Panc1 (cell line): ENCODE measurements around the gene CD6. TPM values are rescaled to one million over a fixed set of nuclear protein-coding genes. Genes with fewer than 3 reads are reported as not detected.

Source experiments
- ATAC-seq: fragments of 200-7000 bp; cut with Tn5 transposase; 2 replicates; pipeline ENCODE4 v1.9.1; 2020; ENCODE audit warnings: mild to moderate bottlenecking, moderate library complexity
- BruUV-seq: library from RNA; stranded (reverse); fragments of 400-500 nt; replicated peaks from 2 replicates; lab custom pipeline; 2021; lab: Mats Ljungman, UMichigan
- CTCF ChIA-PET: fragments of 300-600 bp; sonication (Branson Sonifier 250); formaldehyde crosslinking; loops from one replicate; lab custom pipeline; 2022; ENCODE audit warnings: antibody characterized with exemption; lab: Charles Lee
- POLR2A ChIA-PET: fragments of 300-600 bp; sonication (Branson Sonifier 250); formaldehyde crosslinking; loops from one replicate; lab custom pipeline; 2022; ENCODE audit warnings: antibody characterized with exemption; lab: Charles Lee
- DNase-seq: peaks from one replicate; pipeline ENCODE4 v3.0.0-alpha.2; 2010; ENCODE audit warnings: low read depth, low spot score
- H3K27ac ChIP-seq: 2 replicates; pipeline ENCODE4 v1.5.1; 2011; ENCODE audit warnings: mild to moderate bottlenecking, low read length, inconsistent platforms
- H3K27me3 ChIP-seq: fragments of 200-500 bp; sonication (Bioruptor generic); 2 replicates; pipeline ENCODE4 v1.6.0; 2014; ENCODE audit warnings: low read length, inconsistent platforms; ENCODE audit not compliant: control insufficient read depth, insufficient read depth
- H3K36me3 ChIP-seq: fragments of 200-500 bp; sonication (Bioruptor generic); 2 replicates; pipeline ENCODE4 v1.5.1; 2014; ENCODE audit warnings: inconsistent platforms, mild to moderate bottlenecking, low read length, moderate library complexity; ENCODE audit not compliant: control insufficient read depth, insufficient read depth
- H3K4me1 ChIP-seq: 2 replicates; pipeline ENCODE4 v1.5.1; 2011; ENCODE audit warnings: inconsistent platforms, mild to moderate bottlenecking, low read length, moderate library complexity; ENCODE audit not compliant: control insufficient read depth, insufficient read depth
- H3K4me3 ChIP-seq, 2 experiments: 2 replicates each; pipeline ENCODE4 v1.5.1; 2011 to 2012; ENCODE audit warnings: low read depth in 2 of 2, low read length in 2 of 2, mild to moderate bottlenecking in 2 of 2, inconsistent platforms in 1 of 2, moderate library complexity in 1 of 2
- H3K9me3 ChIP-seq: fragments of 200-500 bp; sonication (Bioruptor generic); 2 replicates; pipeline ENCODE4 v1.5.1; 2014; ENCODE audit warnings: low read depth, mild to moderate bottlenecking, inconsistent platforms, low read length, moderate library complexity; ENCODE audit not compliant: control insufficient read depth, insufficient read depth
- POLR2AphosphoS5 ChIP-seq: IDR thresholded peaks from 2 replicates; pipeline ENCODE4 v1.6.1; 2012; ENCODE audit warnings: mild to moderate bottlenecking, low read depth, low read length, moderate library complexity
- REST ChIP-seq, 2 experiments: IDR thresholded peaks; 2 replicates each; pipeline ENCODE4 v1.6.1; 2011 to 2012; ENCODE audit warnings: low read depth in 2 of 2, control low read depth in 1 of 2, low read length in 1 of 2, mild to moderate bottlenecking in 1 of 2, moderate library complexity in 1 of 2; ENCODE audit not compliant: insufficient read depth in 1 of 2
- SIN3A ChIP-seq: IDR thresholded peaks from 2 replicates; pipeline ENCODE4 v1.6.1; 2012; ENCODE audit warnings: low read depth, mild to moderate bottlenecking, low read length, moderate library complexity, borderline replicate concordance; ENCODE audit not compliant: insufficient read depth
- TCF7L2 ChIP-seq: IDR thresholded peaks from 2 replicates; pipeline ENCODE4 v1.6.1; 2011; ENCODE audit warnings: mild to moderate bottlenecking, low read depth, low read length, inconsistent platforms
- in situ Hi-C: cut with HindIII; loops from 2 replicates; pipeline ENCODE4 v1.10.0; 2016; ENCODE audit warnings: low sequenced_read_pairs, low pct_unique_long_range_greater_than_20kb
- intact Hi-C: fragments of 100-400 bp; cut with micrococcal nuclease; formaldehyde crosslinking; loops from one replicate; pipeline ENCODE4 v1.10.0; 2022; ENCODE audit not compliant: unreplicated experiment
- total RNA-seq: library from RNA; stranded (reverse); gene quantifications from one replicate; pipeline ENCODE4 v1.2.1, GENCODE V29; 2021; ENCODE audit not compliant: unreplicated experiment
- TF ChIP-seq, protein P1 (sequence below): fragments of 450-650 bp; IDR thresholded peaks from 2 replicates; pipeline ENCODE4 v1.5.1; 2017; ENCODE audit warnings: mild to moderate bottlenecking

Gene CD6
- total RNA-seq, 1 experiment from 2014 or later = 1.1 TPM

DNA sequence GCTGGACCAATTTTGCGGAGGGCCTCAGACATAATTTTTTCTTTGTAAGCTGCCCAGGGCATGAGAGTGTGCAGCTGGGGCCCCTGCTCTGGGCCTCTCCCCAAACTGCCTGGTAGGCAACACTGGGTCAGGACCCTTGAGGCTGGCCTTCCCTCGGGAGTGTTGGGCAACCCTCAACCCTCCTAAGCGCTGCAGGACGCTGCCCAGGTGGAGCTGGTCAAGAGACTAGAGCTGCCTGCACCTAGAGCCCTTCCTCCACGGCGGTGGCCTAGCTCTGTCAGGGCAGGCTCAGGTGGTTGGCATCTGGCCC is 47.7 kb upstream of the CD6 start:
- Histone ChIP-seq H3K4me3 (peak overlapping the region; percentile 50 to 75), H3K27me3 (no peaks in the 10 kb centered on the region), H3K27ac (peak overlapping the region; percentile 66), H3K36me3 (no peaks in the 10 kb centered on the region; the same call in none of the 2 replicates), H3K9me3 (no peaks in the 10 kb centered on the region), H3K4me1 (peaks cover 18% of the 10 kb centered on the region)
- no peak for DNase-seq
- POLR2A ChIA-PET = no interaction called here
- intact Hi-C loops (no loop called here), in situ Hi-C loops (no loop called here)
- peak; percentile 35 for ATAC-seq
- CTCF ChIA-PET = interaction anchor here (0.5 kb wide), 1 partner anchor 91 kb away, joined by 5 read pairs; no protein-coding TSS in a partner anchor
- TF ChIP-seq TCF7L2 = no peak
- TF ChIP-seq SIN3A = no peak
- TF ChIP-seq REST (IDR thresholded peaks at IDR 0.05; ENCODE audit: insufficient read depth in 1 of 2, low read depth in 2 of 2, low read length in 1 of 2) = no peak
- TF ChIP-seq, protein P1, sequence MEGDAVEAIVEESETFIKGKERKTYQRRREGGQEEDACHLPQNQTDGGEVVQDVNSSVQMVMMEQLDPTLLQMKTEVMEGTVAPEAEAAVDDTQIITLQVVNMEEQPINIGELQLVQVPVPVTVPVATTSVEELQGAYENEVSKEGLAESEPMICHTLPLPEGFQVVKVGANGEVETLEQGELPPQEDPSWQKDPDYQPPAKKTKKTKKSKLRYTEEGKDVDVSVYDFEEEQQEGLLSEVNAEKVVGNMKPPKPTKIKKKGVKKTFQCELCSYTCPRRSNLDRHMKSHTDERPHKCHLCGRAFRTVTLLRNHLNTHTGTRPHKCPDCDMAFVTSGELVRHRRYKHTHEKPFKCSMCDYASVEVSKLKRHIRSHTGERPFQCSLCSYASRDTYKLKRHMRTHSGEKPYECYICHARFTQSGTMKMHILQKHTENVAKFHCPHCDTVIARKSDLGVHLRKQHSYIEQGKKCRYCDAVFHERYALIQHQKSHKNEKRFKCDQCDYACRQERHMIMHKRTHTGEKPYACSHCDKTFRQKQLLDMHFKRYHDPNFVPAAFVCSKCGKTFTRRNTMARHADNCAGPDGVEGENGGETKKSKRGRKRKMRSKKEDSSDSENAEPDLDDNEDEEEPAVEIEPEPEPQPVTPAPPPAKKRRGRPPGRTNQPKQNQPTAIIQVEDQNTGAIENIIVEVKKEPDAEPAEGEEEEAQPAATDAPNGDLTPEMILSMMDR = no peak
- TF ChIP-seq POLR2AphosphoS5 = no peak
- no TSS peak for BruUV-seq

DNA sequence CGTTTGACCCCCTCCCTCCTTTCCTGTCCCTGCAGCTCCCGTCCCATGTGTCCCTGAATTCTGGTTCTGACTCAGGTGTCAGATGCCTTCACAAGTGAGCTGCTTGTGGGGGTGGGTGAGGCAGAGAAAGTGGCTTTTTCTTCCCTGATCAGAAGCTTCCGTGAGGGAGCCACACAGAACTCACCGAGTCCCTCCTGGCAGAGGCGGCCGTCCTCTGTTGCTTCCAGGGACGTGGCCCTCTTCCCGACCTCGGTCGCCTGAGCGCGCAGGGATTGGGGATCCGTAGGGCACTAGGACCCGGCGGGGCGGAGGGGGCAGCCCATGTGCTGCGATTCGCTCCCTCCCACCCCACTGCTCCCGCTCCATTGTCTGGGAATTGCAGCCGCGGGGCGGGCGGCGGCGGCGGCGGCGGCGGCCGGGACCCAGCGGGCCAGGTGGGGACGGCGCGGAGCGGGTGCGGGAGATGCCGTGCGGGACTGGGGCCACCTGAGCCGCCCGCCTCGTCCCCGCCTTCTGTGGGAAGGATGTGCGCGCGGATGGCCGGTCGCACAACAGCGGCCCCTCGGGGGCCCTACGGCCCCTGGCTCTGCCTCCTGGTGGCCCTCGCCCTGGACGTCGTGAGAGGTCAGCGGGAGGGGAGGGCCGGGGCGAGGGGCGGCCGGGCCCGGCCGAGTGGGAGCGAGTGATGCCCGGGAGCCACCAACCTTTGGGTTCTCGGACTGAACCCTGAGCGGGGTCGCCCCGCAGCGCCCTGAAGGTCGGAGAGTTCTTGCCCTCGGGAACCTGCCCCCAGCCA is 47.2 kb upstream of the CD6 start, which contains the start of gene TMEM132A:
TMEM132A (plus strand) TSS at position 351 of the 796 bp plus-strand sequence; CDS start at position 525, 174 bp downstream.
- Histone ChIP-seq H3K4me1 (peaks cover 18% of the 10 kb centered on the region), H3K27me3 (no peaks in the 10 kb centered on the region), H3K9me3 (no peaks in the 10 kb centered on the region), H3K36me3 (no peaks in the 10 kb centered on the region; the same call in none of the 2 replicates), H3K27ac (peak within 1 kb of the TSS; percentile 77), H3K4me3 (peak within 1 kb of the TSS; percentile 67 to 75)
- in situ Hi-C loops = no loop called here
- ChIA-PET CTCF (interaction anchor here (0.5 kb wide), 1 partner anchor 92 kb away, joined by 5 read pairs; no protein-coding TSS in a partner anchor), POLR2A (no interaction called here)
- BruUV-seq = no TSS peak
- DNase-seq (no peak), ATAC-seq (peak; percentile 95)
- TF ChIP-seq TCF7L2 (no peak), SIN3A (no peak; the same call in 1 of the 2 replicates), POLR2AphosphoS5 (peak; percentile 32; the same call in 1 of the 2 replicates), REST (IDR thresholded peaks at IDR 0.05; ENCODE audit: insufficient read depth in 1 of 2, low read depth in 2 of 2, low read length in 1 of 2) (0 out of 4 replicates have a peak, but pooled peaks of 1 of the 2 experiments have one; percentile 21)
- TF ChIP-seq, protein P1 = no peak; the same call in 1 of the 2 replicates
- intact Hi-C loops = no loop called here
